ENCODE data around the gene PITPNM2.

- TF ChIP-seq POLR2A (IDR thresholded peaks at IDR 0.05) = no peak
- TF ChIP-seq, protein P1, sequence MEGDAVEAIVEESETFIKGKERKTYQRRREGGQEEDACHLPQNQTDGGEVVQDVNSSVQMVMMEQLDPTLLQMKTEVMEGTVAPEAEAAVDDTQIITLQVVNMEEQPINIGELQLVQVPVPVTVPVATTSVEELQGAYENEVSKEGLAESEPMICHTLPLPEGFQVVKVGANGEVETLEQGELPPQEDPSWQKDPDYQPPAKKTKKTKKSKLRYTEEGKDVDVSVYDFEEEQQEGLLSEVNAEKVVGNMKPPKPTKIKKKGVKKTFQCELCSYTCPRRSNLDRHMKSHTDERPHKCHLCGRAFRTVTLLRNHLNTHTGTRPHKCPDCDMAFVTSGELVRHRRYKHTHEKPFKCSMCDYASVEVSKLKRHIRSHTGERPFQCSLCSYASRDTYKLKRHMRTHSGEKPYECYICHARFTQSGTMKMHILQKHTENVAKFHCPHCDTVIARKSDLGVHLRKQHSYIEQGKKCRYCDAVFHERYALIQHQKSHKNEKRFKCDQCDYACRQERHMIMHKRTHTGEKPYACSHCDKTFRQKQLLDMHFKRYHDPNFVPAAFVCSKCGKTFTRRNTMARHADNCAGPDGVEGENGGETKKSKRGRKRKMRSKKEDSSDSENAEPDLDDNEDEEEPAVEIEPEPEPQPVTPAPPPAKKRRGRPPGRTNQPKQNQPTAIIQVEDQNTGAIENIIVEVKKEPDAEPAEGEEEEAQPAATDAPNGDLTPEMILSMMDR (IDR thresholded peaks at IDR 0.05) = no peak
Observed at GRCh38 chr12:123122626-123123025, 28.3 kb downstream of the PITPNM2 start.
